Spleen (tissue), 7 donors: Measurements from ENCODE around the gene YWHAG.

ENCODE experiments used
- CTCF ChIP-seq, 11 experiments: fragments of 200-600 bp in 7 of 11; fragments of 450-650 bp in 4 of 11; sonication (generic) in 4 of 11; IDR thresholded peaks in 8 of 11; conservative IDR thresholded peaks in 3 of 11; 1 replicate in 7 of 11; 2 replicates in 4 of 11; pipeline versions ENCODE4 v1.4.0 to v1.8.0; 2016 to 2021; ENCODE audit warnings: antibody characterized with exemption in 11 of 11, inconsistent platforms in 4 of 11, mild to moderate bottlenecking in 1 of 11
- POLR2A ChIP-seq, 3 donors: fragments of 450-650 bp; IDR thresholded peaks; one replicate each; pipeline ENCODE4 v1.5.1; 2017; ENCODE audit warnings: antibody characterized with exemption in 3 of 3, mild to moderate bottlenecking in 1 of 3
- POLR2AphosphoS5 ChIP-seq, 3 donors: sonication (generic); formaldehyde crosslinking; IDR thresholded peaks; one replicate each; pipeline ENCODE4 v1.5.1; 2017; ENCODE audit warnings: antibody characterized with exemption in 3 of 3
- donor health status: DM: no; HTN: no; CAD: no; lungs with moderate emphysema.
- donor health status: DM: no; HTN: no; CAD: no.
- donor health status: DM: no; HTN: no; CAD: no.

DNA sequence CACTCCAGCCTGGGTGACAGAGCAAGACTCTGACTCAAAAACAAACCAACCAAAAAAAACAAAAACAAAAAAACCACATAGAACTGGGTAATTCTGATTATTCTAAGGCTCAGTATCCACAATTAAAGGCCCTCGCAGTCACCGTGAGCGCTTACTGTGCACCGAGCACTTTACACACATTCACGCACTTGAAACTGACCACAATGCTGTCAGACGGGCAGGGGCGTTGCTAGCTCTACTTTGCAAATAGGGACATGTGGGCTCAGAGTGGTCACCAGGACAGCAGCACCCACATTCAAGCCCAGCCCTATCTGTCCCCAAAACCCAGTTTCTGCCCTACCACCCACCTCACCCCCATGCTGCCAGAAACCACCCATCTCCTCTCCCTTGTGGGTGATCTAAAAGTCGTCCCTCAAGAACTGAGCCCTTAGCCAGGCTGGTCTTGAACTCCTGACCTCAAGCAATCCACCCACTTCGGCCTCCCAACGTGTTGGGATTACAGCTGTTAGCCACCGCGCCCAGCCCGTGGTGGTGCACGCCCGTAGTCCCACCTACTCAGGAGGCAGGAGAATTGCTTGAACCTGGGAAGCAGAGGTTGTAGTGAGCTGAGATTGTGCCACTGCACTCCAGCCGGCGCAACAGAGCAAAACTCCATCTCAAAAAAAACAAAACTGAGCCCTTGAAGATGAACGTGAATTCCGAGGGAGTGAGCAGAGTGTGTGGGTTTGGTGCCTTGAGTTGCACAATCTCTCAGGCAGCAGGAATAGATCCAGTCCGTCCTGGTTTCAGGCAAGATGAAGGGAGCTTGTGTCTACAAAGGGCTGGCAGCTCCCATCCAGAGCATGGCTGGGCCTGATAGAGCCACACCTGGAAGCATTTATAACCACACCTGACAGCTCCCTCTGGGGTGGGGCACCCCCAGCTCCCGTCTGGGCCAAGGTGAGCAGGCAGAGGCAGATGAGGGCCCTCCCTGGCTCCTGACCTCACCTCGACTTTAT lies 61.7 kb downstream of the YWHAG start:
- TF ChIP-seq POLR2A (IDR thresholded peaks at IDR 0.05) (no peak), CTCF (IDR thresholded peaks at IDR 0.05 in 8 of 11, conservative IDR thresholded peaks at IDR 0.05 in 3 of 11) (no peak), POLR2AphosphoS5 (IDR thresholded peaks at IDR 0.05) (no peak)
